Activated naive CD4-positive, alpha-beta T cell treated with anti-CD3 and anti-CD28 coated beads, Interleukin-2, amount 50 U/mL, for 24 hours (primary cell): Measurements from ENCODE around the gene RBM12.

Source experiments
- H3K27ac Mint-ChIP-seq: one replicate; pipeline ENCODE4 v1.8.0; 2021; ENCODE audit warnings: mild to moderate bottlenecking, mixed read lengths
- H3K27me3 Mint-ChIP-seq: one replicate; pipeline ENCODE4 v1.8.0; 2021; ENCODE audit warnings: mixed read lengths
- H3K36me3 Mint-ChIP-seq: one replicate; pipeline ENCODE4 v1.8.0; 2021; ENCODE audit warnings: mixed read lengths
- H3K4me1 Mint-ChIP-seq: one replicate; pipeline ENCODE4 v1.8.0; 2021; ENCODE audit warnings: mixed read lengths
- H3K4me3 Mint-ChIP-seq: one replicate; pipeline ENCODE4 v1.8.0; 2021; ENCODE audit warnings: mild to moderate bottlenecking, mixed read lengths
- H3K9me3 Mint-ChIP-seq: one replicate; pipeline ENCODE4 v1.8.0; 2021; ENCODE audit warnings: mixed read lengths

RBM12 gene

DNA sequence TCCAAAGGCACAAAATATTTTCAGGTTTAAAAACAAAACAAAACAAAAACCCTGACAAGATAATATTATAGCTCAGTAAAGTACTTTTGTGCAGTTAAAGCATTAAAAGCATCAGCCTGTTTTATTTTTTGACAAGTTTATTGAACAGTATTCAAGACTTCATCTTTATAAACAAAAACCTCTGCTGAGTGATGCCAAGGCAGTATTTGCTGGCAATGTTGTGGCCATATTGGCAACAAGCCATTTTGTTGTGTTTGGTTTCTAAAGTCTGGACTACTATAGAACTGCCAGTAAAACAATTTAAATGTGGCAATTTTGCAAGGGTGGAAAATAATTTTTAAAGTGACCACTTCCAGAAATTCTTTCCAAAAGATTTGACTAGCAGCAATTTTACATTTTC, 15.9 kb downstream of the RBM12 start:
- Mint-ChIP-seq H3K27ac (no peak overlapping the region), H3K4me3 (no peak overlapping the region), H3K27me3 (no peaks in the 10 kb centered on the region), H3K4me1 (peaks cover 77% of the 10 kb centered on the region), H3K9me3 (no peaks in the 10 kb centered on the region), H3K36me3 (peaks cover 18% of the 10 kb centered on the region)

DNA sequence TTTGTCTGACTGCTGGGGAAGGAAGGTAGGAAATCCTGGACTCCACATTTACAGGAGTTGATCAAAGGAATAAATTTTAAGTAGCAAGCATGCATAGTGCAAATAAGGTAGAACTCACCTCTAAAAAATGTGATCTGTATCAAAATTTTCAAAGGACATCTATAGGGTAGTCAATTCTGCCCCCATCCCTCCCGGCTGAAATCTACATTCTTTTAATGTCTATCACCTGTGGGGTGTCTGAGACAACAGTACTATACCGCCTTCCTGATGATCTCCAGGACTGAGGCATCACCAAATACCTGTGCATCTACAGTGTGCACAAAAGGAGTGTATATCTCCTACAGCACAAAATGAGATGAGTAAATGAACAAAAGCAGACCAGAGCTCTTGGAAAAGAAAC, 19.9 kb downstream of the RBM12 start:
- Mint-ChIP-seq H3K27ac (peak overlapping the region; percentile 71), H3K9me3 (no peaks in the 10 kb centered on the region), H3K36me3 (peaks cover 7% of the 10 kb centered on the region), H3K27me3 (no peaks in the 10 kb centered on the region), H3K4me1 (peaks cover 90% of the 10 kb centered on the region), H3K4me3 (no peak overlapping the region)

DNA sequence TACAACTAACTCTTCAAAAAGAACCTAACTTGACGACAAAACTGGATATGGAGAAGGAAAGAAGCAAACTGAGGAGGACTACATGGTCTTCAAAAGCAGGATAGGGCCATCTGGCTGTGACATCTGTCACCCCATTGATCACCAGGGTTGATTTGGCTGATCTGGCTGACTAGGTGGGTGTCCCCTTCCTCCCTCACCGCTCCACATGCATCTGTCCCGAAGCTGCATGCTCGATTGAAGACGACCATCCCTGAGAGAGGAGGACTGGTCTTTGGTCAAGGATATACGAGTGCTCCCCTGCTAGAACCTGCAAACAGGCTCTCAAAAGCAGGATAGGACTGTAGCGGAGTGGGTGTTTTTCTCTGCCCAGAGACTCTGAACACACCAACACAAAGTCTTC, 21.7 kb downstream of the RBM12 start:
- H3K4me1 Mint-ChIP-seq, result peaks cover 88% of the 10 kb centered on the region
- H3K9me3 Mint-ChIP-seq, result no peaks in the 10 kb centered on the region
- no peaks in the 10 kb centered on the region for H3K36me3 Mint-ChIP-seq
- H3K27me3 Mint-ChIP-seq, result no peaks in the 10 kb centered on the region
- no peak overlapping the region for H3K4me3 Mint-ChIP-seq
- peak overlapping the region; percentile 79 for H3K27ac Mint-ChIP-seq

DNA sequence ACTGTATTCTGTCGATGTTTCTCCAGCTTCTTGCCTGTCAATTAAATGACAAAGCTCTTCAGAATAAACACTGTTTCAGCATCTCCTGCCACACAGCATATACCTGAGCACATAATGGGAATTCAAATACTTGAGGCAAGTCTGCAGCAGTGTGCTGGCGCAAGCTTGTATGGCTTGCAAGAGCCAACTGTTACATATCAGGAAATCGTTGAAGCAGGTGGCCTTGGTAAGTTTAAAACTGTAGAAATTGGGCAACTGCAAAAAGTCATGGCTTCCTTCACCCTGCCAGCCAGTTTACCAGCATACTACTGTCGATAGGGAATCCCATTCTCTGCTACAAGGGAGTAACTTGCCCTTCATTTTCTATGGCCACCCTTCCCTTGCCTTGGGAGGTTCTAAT, 23.0 kb downstream of the RBM12 start:
- H3K9me3 Mint-ChIP-seq, result no peaks in the 10 kb centered on the region
- no peak overlapping the region for H3K27ac Mint-ChIP-seq
- peaks cover 93% of the 10 kb centered on the region for H3K4me1 Mint-ChIP-seq

DNA sequence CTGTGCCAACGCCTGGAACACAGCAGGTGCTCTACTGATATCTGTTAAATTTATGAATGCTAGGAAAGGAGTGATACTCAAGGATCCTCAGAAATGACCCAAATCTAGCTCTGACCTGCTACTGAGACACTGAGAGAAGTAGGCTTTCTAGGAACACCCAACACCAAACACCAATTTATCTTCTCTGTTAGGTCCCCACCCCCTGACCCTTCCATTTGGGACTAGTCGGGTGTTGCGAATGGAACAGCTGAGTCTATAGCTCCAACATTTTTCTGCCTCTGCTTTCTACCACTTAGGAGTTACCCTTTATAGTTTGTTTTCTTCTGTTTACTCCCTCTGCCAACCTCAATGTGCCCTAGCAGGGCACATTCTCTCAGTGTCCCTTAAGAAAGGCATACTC, 24.0 kb downstream of the RBM12 start:
- Mint-ChIP-seq H3K27ac (peak overlapping the region; percentile 73), H3K4me1 (peaks cover 92% of the 10 kb centered on the region), H3K36me3 (no peaks in the 10 kb centered on the region)

More for the DNA sequence above, 23.0 kb downstream of the RBM12 start:
- H3K36me3 Mint-ChIP-seq, result no peaks in the 10 kb centered on the region
- H3K4me3 Mint-ChIP-seq, result no peak overlapping the region
- H3K27me3 Mint-ChIP-seq, result no peaks in the 10 kb centered on the region

DNA sequence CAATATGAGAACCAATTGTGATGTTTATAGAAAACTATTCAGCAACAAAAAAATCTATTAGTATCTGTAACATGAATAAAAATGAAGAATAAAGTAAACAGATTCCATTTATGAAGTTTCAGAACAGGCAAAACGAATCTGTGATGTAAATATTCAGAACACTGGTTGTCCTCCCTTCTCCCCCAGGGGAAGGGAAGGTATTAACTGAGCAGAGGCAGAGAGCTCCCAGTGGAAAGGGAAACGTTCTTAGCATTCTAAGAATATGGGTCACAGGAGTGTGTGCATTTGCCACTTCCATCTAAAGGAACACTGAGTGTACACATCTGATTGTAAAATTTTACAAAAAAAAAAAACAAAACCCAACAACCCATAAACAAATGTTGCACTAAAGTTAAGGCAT, 25.9 kb downstream of the RBM12 start:
- H3K4me1 Mint-ChIP-seq, result peaks cover 81% of the 10 kb centered on the region

More for the DNA sequence above, 24.0 kb downstream of the RBM12 start:
- H3K4me3 Mint-ChIP-seq, result no peak overlapping the region
- no peaks in the 10 kb centered on the region for H3K27me3 Mint-ChIP-seq
- H3K9me3 Mint-ChIP-seq, result no peaks in the 10 kb centered on the region

DNA sequence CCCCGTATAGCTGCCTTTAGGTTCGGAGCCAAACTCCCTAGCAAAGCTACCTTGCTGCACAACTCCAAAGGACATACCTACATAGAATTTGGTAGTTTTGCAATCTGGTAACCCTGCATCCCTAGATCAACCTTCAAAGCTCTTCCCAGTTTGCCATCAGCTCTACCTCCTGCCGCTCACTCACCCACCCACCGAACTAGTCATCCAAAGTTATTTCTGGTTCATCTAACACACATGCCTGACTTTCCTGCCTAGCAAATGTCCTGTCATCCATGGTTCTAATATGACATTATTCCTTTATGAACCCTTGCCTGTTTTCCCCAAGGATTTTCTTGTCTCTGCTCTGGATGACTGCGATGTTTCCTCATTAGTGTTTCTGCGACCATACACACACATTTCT, 27.4 kb downstream of the RBM12 start:
- no peak overlapping the region for H3K4me3 Mint-ChIP-seq
- no peaks in the 10 kb centered on the region for H3K9me3 Mint-ChIP-seq
- peak overlapping the region; percentile 69 for H3K27ac Mint-ChIP-seq
- peaks cover 68% of the 10 kb centered on the region for H3K4me1 Mint-ChIP-seq
- H3K27me3 Mint-ChIP-seq, result no peaks in the 10 kb centered on the region
- peaks cover 1% of the 10 kb centered on the region for H3K36me3 Mint-ChIP-seq

More for the DNA sequence above, 25.9 kb downstream of the RBM12 start:
- no peaks in the 10 kb centered on the region for H3K9me3 Mint-ChIP-seq
- H3K4me3 Mint-ChIP-seq, result no peak overlapping the region
- no peaks in the 10 kb centered on the region for H3K36me3 Mint-ChIP-seq
- H3K27ac Mint-ChIP-seq, result no peak overlapping the region
- H3K27me3 Mint-ChIP-seq, result no peaks in the 10 kb centered on the region

DNA sequence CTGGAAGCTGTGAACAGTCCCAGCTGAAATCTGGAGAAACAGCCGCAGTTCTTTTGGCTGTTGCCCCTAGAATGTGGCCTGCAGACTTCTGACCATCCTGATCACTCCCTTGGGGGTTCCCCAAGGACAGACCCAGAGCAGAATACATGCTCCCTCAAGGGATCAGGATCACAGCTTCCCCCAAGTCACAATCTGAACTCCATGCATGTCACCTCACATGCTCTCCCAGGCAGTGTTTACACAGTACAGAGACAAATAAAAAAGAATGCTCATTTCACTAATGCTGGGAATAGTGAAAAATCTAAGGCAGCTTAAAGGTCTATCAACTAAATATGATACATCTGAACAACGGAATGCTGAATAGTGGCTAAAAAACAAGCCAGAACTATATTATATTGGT, 28.6 kb downstream of the RBM12 start:
- Mint-ChIP-seq H3K4me3 (no peak overlapping the region), H3K9me3 (no peaks in the 10 kb centered on the region), H3K36me3 (peaks cover 1% of the 10 kb centered on the region), H3K4me1 (peaks cover 57% of the 10 kb centered on the region), H3K27me3 (no peaks in the 10 kb centered on the region), H3K27ac (peak overlapping the region; percentile 88)

DNA sequence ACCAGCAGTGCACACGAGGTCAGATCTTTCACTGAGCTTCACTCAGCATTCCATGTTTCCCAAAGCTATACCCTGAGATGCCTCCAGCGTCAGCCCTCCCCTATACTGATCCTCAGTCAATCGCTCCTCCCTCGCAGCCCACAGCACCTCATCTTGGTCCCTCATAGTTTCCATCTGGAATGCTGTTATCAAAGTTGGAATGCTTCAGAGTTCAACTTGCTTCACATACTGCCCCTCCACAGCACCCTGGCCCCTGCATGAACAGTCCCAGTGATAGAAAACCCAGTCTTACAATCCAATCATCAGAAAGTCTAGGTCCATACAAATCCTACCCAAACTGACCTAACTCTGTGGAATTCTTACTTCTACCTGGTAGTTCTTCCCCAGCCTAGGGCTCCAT, 29.0 kb downstream of the RBM12 start:
- Mint-ChIP-seq H3K9me3 (no peaks in the 10 kb centered on the region), H3K4me1 (peaks cover 53% of the 10 kb centered on the region), H3K36me3 (peaks cover 1% of the 10 kb centered on the region), H3K27ac (peak overlapping the region; percentile 88), H3K27me3 (no peaks in the 10 kb centered on the region), H3K4me3 (no peak overlapping the region)

DNA sequence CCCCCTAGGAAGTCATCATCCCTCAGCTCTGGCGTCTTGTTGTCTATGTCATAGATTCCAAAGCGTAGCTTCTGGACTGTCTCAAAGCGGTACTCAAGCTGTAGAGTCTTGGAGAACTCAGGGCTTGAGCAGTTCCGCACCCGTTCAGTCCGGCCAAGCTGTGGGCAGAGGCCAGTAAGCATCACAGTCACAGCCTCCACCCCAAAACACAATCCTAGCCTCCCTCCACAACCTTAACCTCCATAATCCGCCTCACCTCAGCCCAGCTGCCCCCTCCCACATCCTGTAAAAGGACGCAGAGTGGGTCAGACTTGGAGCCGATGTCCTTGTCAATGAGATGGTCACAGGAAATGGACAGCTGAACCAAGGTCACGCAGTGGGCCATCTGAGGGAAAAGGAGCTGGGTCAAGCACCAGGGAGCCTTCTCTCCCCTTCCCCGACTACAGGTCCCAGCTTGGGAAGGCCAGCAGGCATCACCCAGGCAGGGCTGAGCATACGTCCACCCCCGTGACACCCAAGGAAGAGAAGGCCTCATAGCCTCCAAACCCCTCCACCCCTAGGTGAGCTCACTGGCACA, 32.1 kb downstream of the RBM12 start:
- peaks cover 2% of the 10 kb centered on the region for H3K36me3 Mint-ChIP-seq
- peak overlapping the region; percentile 78 for H3K27ac Mint-ChIP-seq
- H3K4me3 Mint-ChIP-seq, result no peak overlapping the region
- H3K9me3 Mint-ChIP-seq, result no peaks in the 10 kb centered on the region
- no peaks in the 10 kb centered on the region for H3K27me3 Mint-ChIP-seq
- H3K4me1 Mint-ChIP-seq, result peaks cover 25% of the 10 kb centered on the region

DNA sequence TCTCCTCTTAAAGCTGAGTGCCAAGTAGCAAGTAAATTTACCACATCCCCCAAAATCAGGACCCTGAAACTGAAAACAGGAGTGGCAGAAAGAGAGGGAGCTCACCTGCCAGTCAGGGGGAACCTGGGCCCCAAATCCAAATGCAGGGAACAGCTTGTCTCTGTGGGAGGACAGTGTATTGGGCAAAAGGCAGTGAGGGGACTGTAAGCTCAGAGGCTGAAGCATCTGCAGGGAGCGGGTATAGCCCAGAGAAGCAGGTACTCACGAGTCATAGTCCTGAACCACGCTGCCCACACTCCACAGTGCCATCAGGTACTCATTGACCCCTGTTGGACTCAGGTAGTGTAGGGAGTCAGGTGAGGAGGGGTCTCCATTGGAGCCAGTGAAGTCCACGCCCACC, 34.1 kb downstream of the RBM12 start:
- peaks cover 9% of the 10 kb centered on the region for H3K4me1 Mint-ChIP-seq
- no peaks in the 10 kb centered on the region for H3K27me3 Mint-ChIP-seq
- H3K36me3 Mint-ChIP-seq, result peaks cover 5% of the 10 kb centered on the region
- H3K9me3 Mint-ChIP-seq, result no peaks in the 10 kb centered on the region
- peak overlapping the region; percentile 51 for H3K27ac Mint-ChIP-seq
- H3K4me3 Mint-ChIP-seq, result no peak overlapping the region

DNA sequence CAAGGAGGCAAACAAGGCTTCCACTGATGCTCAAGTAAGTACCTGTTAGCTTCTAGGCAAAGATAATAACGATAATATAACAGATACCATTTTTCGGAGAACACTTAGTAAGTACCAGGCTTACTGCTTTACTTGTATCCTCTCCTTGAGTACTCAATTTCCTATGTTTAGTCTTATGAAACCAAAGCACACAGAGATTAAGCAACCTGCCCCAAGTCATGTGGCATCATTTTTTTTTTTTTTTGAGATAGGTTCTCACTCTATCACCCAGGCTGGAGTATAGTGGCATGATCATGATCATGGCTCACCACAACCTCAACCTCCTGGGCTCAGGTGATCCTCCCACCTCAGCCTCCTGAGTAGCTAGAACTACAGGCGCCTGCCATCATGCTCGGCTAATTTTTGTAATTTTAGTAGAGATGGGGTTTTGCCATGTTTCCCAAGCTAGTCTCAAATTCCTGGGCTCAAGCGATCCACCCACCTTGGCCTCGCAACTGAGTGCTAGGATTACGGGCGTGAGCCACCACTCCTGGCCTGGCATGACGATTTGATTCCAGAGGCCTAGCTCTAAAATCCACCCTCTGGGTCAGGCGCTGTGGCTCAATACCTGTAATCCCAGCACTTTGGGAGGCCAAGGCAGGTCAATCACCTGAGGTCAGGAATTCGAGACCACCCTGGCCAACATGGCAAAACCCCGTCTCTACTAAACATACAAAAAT, 35.1 kb downstream of the RBM12 start:
- Mint-ChIP-seq H3K4me1 (no peaks in the 10 kb centered on the region), H3K4me3 (no peak overlapping the region), H3K36me3 (peaks cover 8% of the 10 kb centered on the region), H3K27ac (no peak overlapping the region), H3K27me3 (no peaks in the 10 kb centered on the region), H3K9me3 (no peaks in the 10 kb centered on the region)

DNA sequence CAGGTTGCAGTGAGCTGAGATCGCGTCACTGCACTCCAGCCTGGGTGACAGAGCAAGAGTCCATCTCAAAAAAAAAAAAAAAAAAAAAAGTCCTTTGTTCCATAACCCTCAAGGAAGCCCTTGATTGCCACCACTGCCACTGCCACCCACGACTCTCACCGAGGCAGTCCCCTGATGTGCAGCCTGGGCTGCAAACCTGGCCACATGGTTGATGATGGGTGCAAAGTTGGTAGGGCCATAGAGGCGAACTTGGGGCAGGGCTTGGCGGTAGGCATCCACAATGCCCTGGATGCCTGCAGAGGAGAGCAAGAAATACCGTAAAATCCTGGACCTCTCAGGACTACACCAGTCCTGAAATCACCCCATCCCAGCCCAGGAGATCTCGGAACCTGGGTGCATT, 37.6 kb downstream of the RBM12 start:
- Mint-ChIP-seq H3K27ac (no peak overlapping the region), H3K27me3 (no peaks in the 10 kb centered on the region)

DNA sequence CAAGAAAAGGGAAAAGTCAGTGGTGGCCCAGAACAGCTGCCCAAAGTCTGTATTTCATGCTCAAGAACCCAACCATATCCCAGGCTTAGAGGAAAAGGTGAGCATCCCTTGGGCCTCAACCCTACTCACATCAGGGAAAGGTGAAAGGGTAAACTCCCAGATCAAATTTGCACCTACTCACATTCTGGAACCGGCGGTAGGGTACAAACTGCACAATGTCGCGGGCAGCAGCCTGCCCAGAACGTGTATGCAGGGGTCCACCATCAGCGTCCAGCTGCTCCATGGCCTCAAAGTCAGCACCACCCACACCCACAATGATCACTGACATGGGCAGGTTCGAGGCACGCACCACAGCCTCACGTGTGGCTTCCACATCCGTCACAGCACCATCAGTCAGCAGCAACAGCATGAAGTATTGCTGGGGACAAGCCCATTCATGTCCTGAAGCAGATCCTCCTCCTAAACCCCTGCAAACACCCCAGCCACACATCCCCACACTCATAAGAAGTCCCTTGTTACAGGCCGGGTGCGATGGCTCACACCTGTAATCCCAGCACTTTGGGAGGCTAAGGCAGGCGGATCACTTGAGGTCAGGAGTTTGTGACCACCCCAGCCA, 38.2 kb downstream of the RBM12 start:
- H3K9me3 Mint-ChIP-seq, result no peaks in the 10 kb centered on the region
- no peaks in the 10 kb centered on the region for H3K4me1 Mint-ChIP-seq
- H3K4me3 Mint-ChIP-seq, result no peak overlapping the region
- H3K27me3 Mint-ChIP-seq, result no peaks in the 10 kb centered on the region
- no peak overlapping the region for H3K27ac Mint-ChIP-seq
- peaks cover 8% of the 10 kb centered on the region for H3K36me3 Mint-ChIP-seq

More for the DNA sequence above, 37.6 kb downstream of the RBM12 start:
- no peak overlapping the region for H3K4me3 Mint-ChIP-seq
- peaks cover 7% of the 10 kb centered on the region for H3K36me3 Mint-ChIP-seq
- no peaks in the 10 kb centered on the region for H3K4me1 Mint-ChIP-seq
- no peaks in the 10 kb centered on the region for H3K9me3 Mint-ChIP-seq

DNA sequence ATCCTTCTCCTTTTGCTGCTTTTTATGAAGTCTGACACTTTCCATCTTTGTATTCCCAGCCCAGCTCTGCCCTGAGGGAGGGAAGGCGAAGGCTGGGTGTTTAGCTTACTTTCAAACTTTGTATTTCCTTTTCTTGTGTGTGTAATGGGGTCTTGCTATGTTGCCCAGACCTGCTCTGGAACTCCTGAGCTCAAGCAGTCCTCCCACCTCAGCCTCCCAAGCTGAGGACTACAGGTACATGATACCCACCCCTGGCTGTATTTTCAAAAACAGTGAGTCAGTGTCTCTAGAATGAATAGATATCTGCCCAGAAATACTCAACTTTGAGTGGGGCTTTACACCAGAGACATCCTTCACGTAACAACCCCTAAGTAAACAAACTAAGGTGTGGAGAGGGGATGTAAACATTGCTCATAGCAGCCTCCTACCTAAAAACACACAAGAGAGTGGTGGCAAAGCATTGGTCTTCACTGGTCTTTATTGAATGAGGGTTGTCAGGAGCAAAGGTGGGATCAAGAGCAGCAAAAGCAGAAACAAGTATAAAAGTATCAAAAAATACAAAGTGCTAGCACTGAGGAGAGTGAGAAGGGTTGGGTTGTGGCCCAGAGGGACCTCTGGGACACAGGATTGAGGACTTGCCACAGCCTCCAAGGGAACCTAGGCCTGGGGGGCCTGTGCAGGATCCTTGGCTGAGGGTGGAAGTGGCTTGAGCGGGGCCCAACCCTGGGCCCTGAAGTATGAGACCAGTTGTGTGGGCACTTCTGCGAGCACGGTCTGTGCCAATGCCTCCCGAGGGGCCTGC, 38.9 kb downstream of the RBM12 start:
- no peaks in the 10 kb centered on the region for H3K4me1 Mint-ChIP-seq
- no peaks in the 10 kb centered on the region for H3K27me3 Mint-ChIP-seq
- H3K9me3 Mint-ChIP-seq, result no peaks in the 10 kb centered on the region
- H3K4me3 Mint-ChIP-seq, result no peak overlapping the region
- H3K27ac Mint-ChIP-seq, result peak overlapping the region; percentile 81
- peaks cover 10% of the 10 kb centered on the region for H3K36me3 Mint-ChIP-seq

DNA sequence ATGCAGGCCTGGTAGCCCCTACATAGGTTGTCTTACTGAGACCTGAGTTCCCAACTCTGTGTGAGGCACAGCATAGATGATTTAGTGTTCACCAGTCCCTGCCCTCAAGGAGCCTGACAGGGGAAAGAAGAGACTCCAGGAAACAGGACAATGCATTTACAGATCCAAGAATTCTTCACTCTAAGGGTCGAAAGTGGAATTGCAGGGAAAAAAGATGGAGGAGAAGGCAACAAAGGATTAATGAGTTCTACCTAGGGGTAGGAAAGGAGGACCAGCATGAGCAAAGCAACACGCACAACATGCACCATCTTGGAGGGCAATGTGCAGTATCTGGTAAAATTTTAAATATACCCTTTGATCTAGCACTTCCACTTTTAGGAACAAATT, 43.1 kb downstream of the RBM12 start:
- Mint-ChIP-seq H3K4me3 (no peak overlapping the region), H3K36me3 (peaks cover 9% of the 10 kb centered on the region), H3K4me1 (peaks cover 28% of the 10 kb centered on the region), H3K9me3 (no peaks in the 10 kb centered on the region), H3K27ac (no peak overlapping the region), H3K27me3 (no peaks in the 10 kb centered on the region)
